GM21723 (cell line): ENCODE results near the gene FAM83B.
"Not testable (repeated sequence)": the region's sequence is repeated elsewhere in the genome, so short reads cannot be mapped to it uniquely, and the experiment has no call there.

Source experiments
- ATAC-seq: cut with Tn5 transposase; IDR thresholded peaks from one replicate; pipeline ENCODE4 v1.9.1; 2021; ENCODE audit warnings: mild to moderate bottlenecking, moderate library complexity; ENCODE audit not compliant: unreplicated experiment

The FAM83B gene

DNA sequence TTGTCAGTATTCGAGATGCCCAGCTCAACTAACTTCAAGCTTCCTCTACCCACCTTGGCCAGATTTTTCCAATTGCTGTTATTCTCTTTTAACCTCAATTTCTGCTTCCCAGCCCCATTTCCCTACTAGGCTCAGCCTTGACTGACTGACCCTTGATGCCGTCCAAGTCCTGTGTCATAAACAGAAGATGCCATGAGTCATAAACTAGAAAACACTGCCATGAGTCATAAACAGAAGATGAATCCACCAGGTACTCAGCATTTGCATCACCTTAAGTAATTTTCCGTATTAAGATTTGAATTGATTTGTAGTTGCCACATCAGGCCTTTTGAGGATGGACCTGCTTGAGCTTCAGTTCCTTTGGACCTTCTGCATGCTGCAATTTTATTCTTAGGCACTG, 123.8 kb downstream of the FAM83B start:
- no peak for ATAC-seq

DNA sequence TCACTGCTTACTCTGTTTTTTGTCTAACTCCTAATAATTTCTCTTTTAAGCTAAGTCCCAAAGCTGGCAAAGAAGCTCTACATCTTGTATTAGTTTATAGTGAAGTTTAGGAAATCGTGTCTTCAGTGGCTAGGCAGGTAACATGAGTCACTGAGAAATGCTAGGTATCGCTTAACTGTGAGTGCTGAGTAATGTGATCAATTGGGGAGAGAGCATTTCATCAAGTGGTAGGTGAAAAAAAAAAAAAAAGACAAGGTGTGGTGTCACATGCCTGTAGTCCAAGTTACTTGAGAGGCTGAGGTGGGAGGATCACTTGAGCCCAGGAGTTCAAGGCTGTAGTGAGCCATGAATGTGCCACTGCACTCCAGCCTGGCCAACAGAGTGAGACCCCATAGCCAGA, 125.3 kb downstream of the FAM83B start:
- no peak for ATAC-seq

GRCh38 chr6:54979161-54979560, 132.6 kb downstream of the FAM83B start:
- ATAC-seq: not testable (repeated sequence)

DNA sequence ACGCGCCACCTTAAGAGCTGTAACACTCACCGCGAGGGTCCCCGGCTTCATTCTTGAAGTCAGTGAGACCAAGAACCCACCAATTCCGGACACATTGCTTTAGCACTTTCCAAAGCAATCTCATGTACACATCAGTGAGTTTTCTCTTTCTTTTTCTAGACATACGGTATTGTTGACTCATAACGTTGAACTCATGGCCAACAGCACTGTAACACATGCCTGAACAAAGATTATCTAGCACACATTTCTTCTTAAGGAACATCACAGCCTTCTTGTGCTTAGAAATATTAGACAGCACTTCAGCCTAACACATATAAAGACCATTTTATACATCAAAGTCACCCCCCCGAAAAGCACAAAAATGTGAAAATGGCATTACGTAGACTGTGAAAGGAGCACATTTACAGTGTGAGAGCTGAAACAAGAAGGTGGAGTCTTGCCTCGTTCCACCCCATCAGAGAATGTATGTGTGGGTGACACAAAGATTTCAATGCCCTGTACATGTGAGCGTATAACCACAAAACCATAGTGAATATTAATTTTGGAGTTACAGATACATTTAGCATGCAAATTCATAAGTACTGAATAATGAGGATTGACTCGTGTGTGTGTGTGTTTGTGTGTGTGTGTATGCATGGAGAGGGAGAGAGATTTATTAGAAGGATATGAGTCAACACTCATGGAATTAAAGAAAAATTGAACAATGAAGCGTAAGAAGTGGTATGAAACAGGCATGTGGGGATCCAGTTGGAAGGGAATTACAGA, 134.1 kb downstream of the FAM83B start:
- no peak for ATAC-seq

GRCh38 chr6:54981276-54981609, 134.7 kb downstream of the FAM83B start:
- ATAC-seq: no peak

DNA sequence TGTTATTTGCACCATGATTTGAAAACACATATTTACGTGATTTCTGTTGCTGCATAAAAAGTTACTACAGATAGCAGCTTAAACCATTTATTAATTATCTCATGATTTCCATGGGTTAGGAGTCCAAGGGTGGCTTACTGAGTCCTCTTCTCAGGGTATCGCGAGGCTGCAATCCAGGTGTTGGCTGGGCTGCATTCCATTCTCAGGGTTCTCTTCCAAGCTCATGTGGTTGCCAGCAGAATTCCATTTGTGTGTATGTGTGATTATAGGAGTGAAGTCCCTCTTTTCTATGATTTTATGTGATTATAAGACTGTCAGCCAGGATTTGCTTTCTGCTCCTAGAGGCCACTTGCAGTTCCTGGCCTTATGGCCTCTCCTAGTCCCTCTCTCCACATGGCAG, 135.1 kb downstream of the FAM83B start:
- ATAC-seq: no peak

DNA sequence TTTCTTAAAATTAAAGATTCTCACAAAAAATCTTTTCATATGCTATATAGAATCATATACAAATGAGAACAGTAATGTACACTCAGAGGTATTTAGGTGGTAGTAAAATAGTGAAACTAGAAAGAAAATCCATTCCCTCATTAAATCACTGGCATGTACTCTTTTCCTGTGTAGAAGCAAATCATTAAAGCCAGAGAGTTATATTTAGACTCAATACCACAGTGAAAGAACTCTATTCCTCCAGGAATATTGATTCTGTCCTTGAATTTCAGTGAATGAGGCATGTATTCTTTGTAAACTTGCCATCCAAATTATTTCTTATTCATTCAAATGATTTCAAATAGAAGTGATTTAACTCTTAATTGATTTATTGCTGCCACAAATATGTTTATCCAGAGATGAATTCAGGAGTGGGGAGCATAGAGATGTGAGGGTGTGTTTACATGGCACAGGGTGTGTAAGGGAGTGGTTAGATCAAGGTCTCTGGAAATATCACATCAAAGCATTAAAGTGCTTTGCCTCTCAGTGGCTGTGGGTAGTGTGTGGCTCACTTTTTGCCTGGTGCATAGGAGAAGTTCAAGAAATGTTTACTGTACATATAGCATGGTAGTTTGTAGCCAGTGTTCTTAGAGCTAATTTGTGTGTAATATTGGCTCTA, 141.2 kb downstream of the FAM83B start:
- ATAC-seq: no peak

DNA sequence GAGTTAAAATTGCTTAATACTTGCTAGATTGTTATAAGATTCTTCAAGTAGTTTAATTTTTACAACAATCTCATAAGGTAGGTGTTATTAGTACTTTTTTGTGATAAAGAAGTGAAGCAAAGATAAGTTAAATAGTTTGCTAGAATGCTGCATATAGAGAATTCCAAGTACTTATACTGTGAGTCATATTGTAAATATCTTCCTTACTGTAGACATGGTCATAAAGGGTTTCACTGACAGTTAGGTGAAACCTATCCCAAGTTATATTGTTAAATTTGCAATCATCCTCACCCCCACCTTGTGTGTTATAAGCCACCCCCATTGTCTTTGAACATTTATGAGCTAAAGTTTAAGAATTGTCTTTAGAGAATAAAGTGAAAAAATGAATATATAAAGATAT, 142.0 kb downstream of the FAM83B start:
- ATAC-seq: no peak

DNA sequence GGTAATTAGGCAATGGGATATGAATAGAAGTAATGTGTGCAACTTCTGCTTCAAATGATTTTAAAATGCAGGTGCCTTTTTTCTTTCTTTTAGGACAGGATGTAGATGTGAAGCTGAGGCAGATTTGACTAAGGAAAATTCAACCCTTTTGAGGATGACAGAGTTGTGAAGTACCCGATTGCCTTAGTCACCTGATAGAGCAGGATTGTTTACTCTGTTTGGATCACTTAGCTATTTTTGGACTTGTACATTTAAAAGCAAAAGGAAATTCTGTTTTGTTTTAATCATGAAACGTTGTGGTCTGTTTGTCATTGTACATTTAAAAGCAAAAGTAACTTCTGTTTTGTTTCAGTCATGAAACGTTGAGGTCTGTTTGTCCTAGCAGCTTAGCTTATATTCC, 143.4 kb downstream of the FAM83B start:
- no peak for ATAC-seq
